ENCODE data around the gene HCK.
A peak's percentile ranks its signal among the peaks of the same experiment; 100 is the strongest.

The HCK gene

GRCh38 chr20:32109392-32110172 is 57.5 kb downstream of the HCK start, which contains the start of gene TM9SF4:
Gene TM9SF4 (plus strand): TSS chr20:32109714. CDS start chr20:32109741, 27 bp downstream.
- TF ChIP-seq CTCF (IDR thresholded peaks at IDR 0.05; ENCODE audit: control insufficient read depth, insufficient read depth, low read depth, low read length, missing control alignments) = no peak
- peak; percentile 69 for DNase-seq (ENCODE audit: low read depth)
- H3K4me3 ChIP-seq (ENCODE audit: control insufficient read depth, low read depth, low read length) = peak within 1 kb of the TSS; percentile 85

- TF ChIP-seq CTCF (IDR thresholded peaks at IDR 0.05; ENCODE audit: control insufficient read depth, insufficient read depth, low read depth, low read length, missing control alignments) = no peak
- DNase-seq (ENCODE audit: low read depth) = no peak
- peak overlapping the region; percentile 85 for H3K4me3 ChIP-seq (ENCODE audit: control insufficient read depth, low read depth, low read length)
Measured at GRCh38 chr20:32110173-32110704, 58.2 kb downstream of the HCK start.

GRCh38 chr20:32110727-32111126 is 58.7 kb downstream of the HCK start:
- DNase-seq (ENCODE audit: low read depth) = no peak
- H3K4me3 ChIP-seq (ENCODE audit: control insufficient read depth, low read depth, low read length) = peak overlapping the region; percentile 85
- TF ChIP-seq CTCF (IDR thresholded peaks at IDR 0.05; ENCODE audit: control insufficient read depth, insufficient read depth, low read depth, low read length, missing control alignments) = no peak

GRCh38 chr20:32111156-32111686 is 59.2 kb downstream of the HCK start:
- H3K4me3 ChIP-seq (ENCODE audit: control insufficient read depth, low read depth, low read length) = no peak overlapping the region
- no peak for DNase-seq (ENCODE audit: low read depth)
- TF ChIP-seq CTCF (IDR thresholded peaks at IDR 0.05; ENCODE audit: control insufficient read depth, insufficient read depth, low read depth, low read length, missing control alignments) = no peak

- no peak for TF ChIP-seq CTCF (IDR thresholded peaks at IDR 0.05; ENCODE audit: control insufficient read depth, insufficient read depth, low read depth, low read length, missing control alignments)
- no peak for DNase-seq (ENCODE audit: low read depth)
- no peak overlapping the region for H3K4me3 ChIP-seq (ENCODE audit: control insufficient read depth, low read depth, low read length)
Measured at GRCh38 chr20:32111753-32112152, 59.7 kb downstream of the HCK start.

- H3K4me3 ChIP-seq (ENCODE audit: control insufficient read depth, low read depth, low read length) = no peak overlapping the region
- no peak for DNase-seq (ENCODE audit: low read depth)
Measured at GRCh38 chr20:32112841-32113240, 60.8 kb downstream of the HCK start.

More at GRCh38 chr20:32112841-32113240, 60.8 kb downstream of the HCK start:
- TF ChIP-seq CTCF (IDR thresholded peaks at IDR 0.05; ENCODE audit: control insufficient read depth, insufficient read depth, low read depth, low read length, missing control alignments) = no peak
